PC-3 (cell line): ENCODE measurements around the gene GSC2.

Experiments used
- CTCF ChIP-seq: fragments of 300-600 bp; sonication (generic); conservative IDR thresholded peaks from 2 replicates; pipeline ENCODE4 v1.5.1; 2017; ENCODE audit warnings: antibody characterized with exemption, low read depth, mild to moderate bottlenecking, low read length
- EZH2 ChIP-seq: fragments of 300-600 bp; sonication (generic); IDR thresholded peaks from one replicate; pipeline ENCODE4 v1.6.1; 2017; ENCODE audit warnings: antibody characterized with exemption, mild to moderate bottlenecking, low read length; ENCODE audit not compliant: unreplicated experiment
- EZH2phosphoT487 ChIP-seq: fragments of 300-600 bp; sonication (generic); IDR thresholded peaks from 2 replicates; pipeline ENCODE4 v1.6.1; 2018; ENCODE audit warnings: mild to moderate bottlenecking, antibody characterized with exemption, low read length, borderline replicate concordance

- TF ChIP-seq EZH2 (no peak), CTCF (no peak), EZH2phosphoT487 (no peak)
These were observed 613 bp upstream of the GSC2 start for GRCh38 chr22:19150482-19151328.
